Measurements from ENCODE around the gene CAVIN2.

DNA sequence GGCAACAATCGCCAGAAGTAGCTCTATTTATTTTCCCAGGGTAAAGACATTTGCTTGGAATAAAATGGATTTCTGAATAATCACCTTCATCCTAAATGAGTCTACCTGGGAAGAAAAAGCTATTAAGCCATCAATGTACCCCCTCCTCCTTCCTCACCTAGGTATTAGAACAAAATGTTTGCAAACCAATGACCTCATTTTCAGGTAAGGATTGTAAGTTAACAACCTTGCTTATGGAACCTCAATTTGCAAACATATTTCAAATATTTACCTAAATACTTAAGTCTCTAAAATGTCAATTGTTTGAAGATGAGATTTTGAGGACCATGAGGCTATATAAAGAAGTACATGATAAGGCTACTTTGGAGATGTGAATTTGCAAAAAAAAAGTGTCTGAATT is 43.9 kb downstream of the CAVIN2 start:
- TF ChIP-seq POLR2AphosphoS5 (IDR thresholded peaks at IDR 0.05) (no peak), EP300 (IDR thresholded peaks at IDR 0.05) (no peak)

All from esophagus muscularis mucosa (tissue), 3 donors.